EL (cell line): ENCODE measurements around the gene CACNG8.
"Not testable (repeated sequence)": the region's sequence is repeated elsewhere in the genome, so short reads cannot be mapped to it uniquely, and the experiment has no call there.

Experiments
- DNase-seq: peaks from one replicate; pipeline ENCODE4 v3.0.0-alpha.2; 2016

Gene CACNG8

GRCh38 chr19:53962887-53963431 lies at the start of gene CACNG8:
TSS of gene CACNG8 (plus strand) at chr19:53962937.
- no peak for DNase-seq

- DNase-seq, result no peak
These were observed 47.7 kb upstream of the CACNG8 start for GRCh38 chr19:53915000-53915399.

- DNase-seq, result no peak
These were observed 46.7 kb upstream of the CACNG8 start for GRCh38 chr19:53916004-53916403.

GRCh38 chr19:53917356-53917755 lies 45.4 kb upstream of the CACNG8 start:
- DNase-seq, result no peak

GRCh38 chr19:53927739-53928138 lies 35.0 kb upstream of the CACNG8 start:
- DNase-seq, result peak; percentile 51

- DNase-seq, result no peak
These were observed 26.7 kb upstream of the CACNG8 start for GRCh38 chr19:53936029-53936428.

- DNase-seq, result peak; percentile 29
These were observed 20.5 kb upstream of the CACNG8 start for GRCh38 chr19:53942001-53942786.

GRCh38 chr19:53944416-53944815 lies 18.3 kb upstream of the CACNG8 start:
- no peak for DNase-seq

- no peak for DNase-seq
These were observed 17.8 kb upstream of the CACNG8 start for GRCh38 chr19:53944933-53945332.

GRCh38 chr19:53945441-53945840 lies 17.3 kb upstream of the CACNG8 start:
- DNase-seq, result no peak

- no peak for DNase-seq
These were observed 16.7 kb upstream of the CACNG8 start for GRCh38 chr19:53945998-53946397.

- peak; percentile 25 for DNase-seq
These were observed 15.1 kb upstream of the CACNG8 start for GRCh38 chr19:53947624-53948023.

GRCh38 chr19:53948611-53949010 lies 14.1 kb upstream of the CACNG8 start:
- DNase-seq, result not testable (repeated sequence)

GRCh38 chr19:53951436-53951835 lies 11.3 kb upstream of the CACNG8 start:
- no peak for DNase-seq

GRCh38 chr19:53951947-53952346 lies 10.8 kb upstream of the CACNG8 start:
- DNase-seq, result no peak

- DNase-seq, result no peak
These were observed 9.4 kb upstream of the CACNG8 start for GRCh38 chr19:53953383-53953782.

GRCh38 chr19:53957448-53958167 lies 5.1 kb upstream of the CACNG8 start:
- no peak for DNase-seq

GRCh38 chr19:53958168-53958571 lies 4.6 kb upstream of the CACNG8 start:
- no peak for DNase-seq

GRCh38 chr19:53958823-53959757 lies 3.6 kb upstream of the CACNG8 start:
- DNase-seq, result no peak

- no peak for DNase-seq
These were observed 2.5 kb upstream of the CACNG8 start for GRCh38 chr19:53960187-53960586.

GRCh38 chr19:53960886-53961285 lies 1.9 kb upstream of the CACNG8 start:
- DNase-seq, result no peak

GRCh38 chr19:53961523-53962356 lies 997 bp upstream of the CACNG8 start:
- peak; percentile 51 for DNase-seq
